GM20431 (cell line): ENCODE measurements around the gene SNX1.
"Not testable (repeated sequence)": the region's sequence is repeated elsewhere in the genome, so short reads cannot be mapped to it uniquely, and the experiment has no call there.

ENCODE experiments used
- in situ Hi-C: fragments of 300-500 bp; cut with MseI, MboI; formaldehyde crosslinking; loops from one replicate; pipeline ENCODE4 v1.15.0; 2020; ENCODE audit warnings: low sequenced_read_pairs; ENCODE audit not compliant: unreplicated experiment

Gene SNX1

DNA sequence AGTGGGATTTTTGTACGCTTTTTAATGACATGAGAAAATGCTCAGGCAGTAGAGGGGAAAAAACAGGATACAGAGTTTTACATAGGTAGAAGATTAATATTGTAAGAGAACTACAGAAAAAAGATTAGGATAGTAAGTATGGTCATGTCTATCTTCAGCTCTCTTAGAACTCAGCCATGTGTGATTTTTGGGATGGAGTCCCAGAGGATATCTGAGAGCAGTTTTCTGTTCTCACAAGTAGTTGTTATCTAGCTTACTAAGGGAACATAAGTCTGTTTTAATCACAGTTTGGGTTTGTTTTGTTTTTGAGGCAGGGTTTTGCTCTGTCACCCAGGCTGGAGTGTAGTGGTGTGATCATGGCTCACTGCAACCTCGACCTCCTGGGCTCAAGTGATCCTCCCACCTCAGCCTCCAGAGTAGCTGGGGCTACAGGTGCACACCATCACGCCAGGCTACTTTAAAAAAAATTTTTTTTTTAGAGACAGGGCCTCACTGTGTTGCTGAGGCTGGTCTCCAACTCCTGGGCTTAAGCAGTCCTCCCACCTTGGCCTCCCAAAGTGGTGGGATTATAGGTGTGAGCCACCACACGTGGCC lies 14.4 kb downstream of the SNX1 start:
- in situ Hi-C loops = not testable (repeated sequence)

DNA sequence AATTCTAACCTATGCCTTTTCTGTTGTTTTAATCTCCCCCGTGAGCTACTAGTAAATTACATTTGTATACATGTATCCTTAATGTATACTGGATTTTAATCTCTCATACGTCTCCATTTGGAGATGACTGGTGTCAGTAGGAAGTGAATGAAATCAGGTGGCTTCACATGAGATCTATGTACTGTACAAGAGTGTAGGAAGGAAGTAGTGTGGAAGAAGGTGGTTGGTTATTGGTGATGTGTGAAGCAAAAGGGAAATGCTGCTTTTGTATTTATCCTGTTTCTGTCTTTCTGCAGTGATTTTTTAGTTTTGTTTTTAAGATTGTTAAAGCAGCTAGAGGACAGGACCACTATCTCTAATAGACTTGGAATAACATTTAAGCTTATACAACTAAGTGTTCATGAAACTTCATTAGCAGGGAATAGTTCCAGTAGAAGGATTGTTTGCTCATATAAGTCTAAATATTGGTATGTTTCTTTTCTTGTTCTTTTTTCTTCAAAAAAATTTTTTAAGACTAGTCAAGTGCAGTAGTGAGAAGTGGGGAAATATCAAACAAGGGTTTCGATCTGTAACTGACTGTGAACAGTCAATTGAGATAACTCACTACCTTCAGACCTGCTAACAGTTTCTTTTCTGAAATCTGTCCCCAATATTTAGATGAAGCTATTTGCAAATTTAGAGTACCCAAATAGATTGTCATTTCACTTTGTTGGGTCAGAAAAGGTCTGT lies 15.3 kb downstream of the SNX1 start:
- in situ Hi-C loops = no loop called here

DNA sequence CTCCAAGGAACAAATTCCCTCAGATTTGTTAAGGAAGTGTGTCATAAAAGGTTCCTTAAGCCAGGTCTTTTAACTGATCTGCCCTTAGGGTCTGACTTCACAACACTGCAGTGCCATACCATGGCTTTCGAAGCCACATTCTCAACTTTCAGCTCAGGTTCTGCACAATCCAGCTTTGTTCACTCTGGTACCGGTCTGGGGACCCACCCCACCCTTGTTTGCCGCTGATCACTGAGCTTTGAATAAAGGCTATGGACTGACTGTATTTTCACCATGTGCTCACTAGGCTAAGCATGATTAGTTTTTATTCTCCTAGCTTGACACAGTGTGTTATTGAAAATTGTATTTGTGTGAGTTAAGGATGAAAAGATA lies 15.9 kb downstream of the SNX1 start:
- in situ Hi-C loops = no loop called here

GRCh38 chr15:64112073-64112772 lies 16.4 kb downstream of the SNX1 start:
- in situ Hi-C loops = no loop called here

- in situ Hi-C loops = no loop called here
These were observed 17.1 kb downstream of the SNX1 start for GRCh38 chr15:64112904-64113303.

- in situ Hi-C loops = no loop called here
These were observed 22.1 kb downstream of the SNX1 start for GRCh38 chr15:64117759-64118487.

DNA sequence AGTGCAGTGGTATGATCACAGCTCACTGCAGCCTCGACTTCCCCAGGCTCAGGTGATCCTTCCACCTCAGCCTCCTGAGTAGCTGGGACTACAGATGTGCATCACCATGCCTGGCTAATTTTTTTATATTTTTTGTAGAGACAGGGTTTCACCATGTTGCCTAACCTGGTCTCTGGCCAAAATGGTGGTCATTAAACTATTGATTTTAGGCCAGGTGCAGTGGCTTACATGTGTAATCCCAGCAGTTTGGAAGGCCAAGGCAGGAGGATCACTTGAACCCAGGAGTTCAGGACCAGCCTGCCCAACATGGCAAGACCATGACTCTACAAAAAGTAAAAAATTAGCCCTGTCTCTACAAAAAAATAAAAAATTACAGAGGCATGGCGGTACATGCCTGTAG lies 24.5 kb downstream of the SNX1 start:
- in situ Hi-C loops = not testable (repeated sequence)

DNA sequence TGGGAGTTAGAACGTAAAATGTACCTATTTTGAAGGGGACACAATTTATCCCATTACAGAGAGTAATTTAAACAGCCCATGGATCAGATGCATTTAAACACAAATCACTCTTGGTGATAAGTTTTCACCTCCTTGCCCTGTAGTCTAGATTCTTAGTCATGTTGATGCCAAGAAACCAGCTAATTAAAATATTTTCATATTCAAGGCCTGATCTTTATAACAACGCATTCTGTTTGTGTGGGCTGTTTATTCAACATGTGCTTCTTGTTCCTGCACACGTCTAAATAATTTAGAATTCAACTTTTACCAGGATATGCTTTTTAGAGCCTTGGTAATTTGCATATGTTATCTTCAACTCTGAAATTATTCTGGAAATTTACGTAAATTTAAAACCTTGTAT lies 25.8 kb downstream of the SNX1 start:
- in situ Hi-C loops = no loop called here

DNA sequence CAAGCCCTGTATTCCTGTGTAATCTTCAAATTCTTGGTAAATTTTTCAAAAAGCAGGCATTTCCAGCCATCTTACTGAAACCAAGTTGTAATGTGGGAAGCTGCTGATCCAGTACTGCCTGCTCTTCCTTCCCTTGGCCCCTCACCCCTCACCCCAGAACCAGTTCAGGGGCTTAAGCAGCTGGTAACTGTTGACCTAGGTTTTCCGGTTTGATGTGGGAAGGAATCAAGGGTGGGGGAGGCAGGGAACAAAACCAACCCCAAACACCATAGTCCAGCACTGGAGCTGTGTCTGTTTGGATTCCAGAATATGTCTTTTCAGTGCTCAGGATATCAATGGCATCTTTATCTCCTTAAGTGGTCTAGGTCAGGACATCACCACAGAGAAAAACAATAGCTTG lies 26.7 kb downstream of the SNX1 start:
- in situ Hi-C loops = no loop called here

- in situ Hi-C loops = no loop called here
These were observed 27.2 kb downstream of the SNX1 start for GRCh38 chr15:64122936-64123351.

DNA sequence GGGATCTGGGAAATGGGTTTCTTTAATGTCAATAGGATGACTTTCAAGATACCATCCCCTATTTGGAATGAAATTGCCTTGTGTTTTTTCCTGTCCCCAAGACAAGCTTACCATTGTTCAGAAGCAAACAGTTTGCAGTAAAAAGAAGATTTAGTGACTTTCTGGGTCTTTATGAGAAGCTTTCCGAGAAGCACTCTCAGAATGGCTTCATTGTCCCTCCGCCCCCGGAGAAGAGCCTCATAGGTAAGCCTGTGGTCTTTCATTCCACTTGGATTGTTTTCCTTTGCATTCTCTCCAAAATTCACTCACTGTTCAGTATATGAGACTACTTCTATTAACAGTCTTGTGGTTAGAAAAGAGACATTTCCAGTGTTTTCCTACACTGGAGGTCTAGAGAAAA lies 30.2 kb downstream of the SNX1 start:
- in situ Hi-C loops = no loop called here

DNA sequence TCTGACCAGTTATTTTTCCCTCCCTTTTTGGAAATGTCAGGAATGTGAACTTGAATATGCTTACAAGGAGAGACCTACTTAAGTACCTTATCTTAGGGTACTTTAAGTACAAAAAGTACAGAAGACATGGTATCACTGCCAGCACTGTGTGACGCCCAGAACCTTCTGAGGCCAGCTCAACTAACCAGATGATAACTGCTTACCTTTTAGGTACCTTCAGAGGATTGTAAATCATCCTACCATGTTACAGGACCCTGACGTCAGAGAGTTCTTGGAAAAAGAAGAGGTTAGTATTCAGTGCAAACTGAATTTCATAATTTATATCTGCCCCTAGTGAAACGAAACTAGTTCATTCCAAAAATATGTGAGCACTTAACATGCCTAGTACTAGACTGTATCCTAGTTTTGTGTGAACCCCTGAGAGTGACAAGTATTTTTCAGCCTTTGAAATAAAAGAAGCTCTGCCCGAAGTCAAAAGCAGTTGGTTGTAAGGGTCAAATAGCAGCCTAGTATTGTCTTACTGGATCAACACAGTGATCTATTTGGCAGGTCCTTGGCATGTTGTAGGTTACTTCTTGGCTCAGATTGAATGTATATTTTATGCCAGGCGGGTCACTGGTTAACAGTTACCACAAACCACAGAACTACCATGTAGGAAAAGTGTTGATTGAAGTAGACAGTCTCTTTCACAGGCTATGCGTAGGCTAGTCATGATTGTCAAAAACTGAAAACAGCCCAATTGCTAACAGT lies 31.9 kb downstream of the SNX1 start:
- in situ Hi-C loops = no loop called here

DNA sequence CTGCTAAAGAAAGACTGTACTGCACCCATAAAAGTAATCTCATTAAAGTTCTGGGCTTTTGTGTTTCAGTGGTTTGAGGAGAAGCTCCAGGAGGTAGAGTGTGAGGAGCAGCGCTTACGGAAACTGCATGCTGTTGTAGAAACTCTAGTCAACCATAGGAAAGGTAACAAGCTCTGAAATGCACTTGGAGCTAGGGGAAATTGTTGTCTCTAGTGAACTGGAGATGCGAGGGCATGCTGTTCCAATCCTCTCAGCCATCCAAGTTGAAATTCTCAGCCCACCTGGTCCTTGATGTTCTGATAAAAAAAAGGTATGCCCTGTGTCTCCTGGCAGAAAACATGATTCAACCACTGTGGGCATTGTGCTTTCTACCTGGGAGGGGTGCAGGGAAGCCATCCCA lies 34.4 kb downstream of the SNX1 start:
- in situ Hi-C loops = no loop called here

- in situ Hi-C loops = no loop called here
These were observed 35.8 kb downstream of the SNX1 start for GRCh38 chr15:64131547-64131946.

- in situ Hi-C loops = no loop called here
These were observed 36.4 kb downstream of the SNX1 start for GRCh38 chr15:64132217-64132616.

GRCh38 chr15:64133623-64134344 lies 38.0 kb downstream of the SNX1 start:
- in situ Hi-C loops = no loop called here

- in situ Hi-C loops = no loop called here
These were observed 38.6 kb downstream of the SNX1 start for GRCh38 chr15:64134345-64134829.

DNA sequence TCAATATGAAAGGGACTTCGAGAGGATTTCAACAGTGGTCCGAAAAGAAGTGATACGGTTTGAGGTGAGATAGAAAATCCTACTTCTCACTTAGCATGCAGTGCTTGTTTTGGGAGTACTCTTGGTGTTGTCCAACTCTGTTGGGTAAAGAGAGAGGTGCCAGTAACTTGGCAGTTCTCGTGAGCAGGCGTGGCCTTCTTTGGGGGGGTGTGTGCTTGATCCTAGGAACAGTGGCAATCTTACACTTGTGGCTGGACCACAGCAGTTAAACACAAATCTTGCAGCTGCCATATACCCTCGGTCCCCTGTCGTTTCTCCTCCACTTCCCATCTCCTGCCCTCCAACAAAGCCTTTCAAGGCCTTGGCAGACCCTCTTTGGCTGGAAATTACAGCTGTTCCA lies 40.6 kb downstream of the SNX1 start:
- in situ Hi-C loops = no loop called here

GRCh38 chr15:64137226-64137833 lies 41.5 kb downstream of the SNX1 start:
- in situ Hi-C loops = no loop called here
